ENCODE results near the gene ZCCHC24. TPM values are rescaled to one million over a fixed set of nuclear protein-coding genes. Genes with fewer than 3 reads are reported as not detected.
A peak's percentile ranks its signal among the peaks of the same experiment; 100 is the strongest.

The ZCCHC24 gene
- total and polyA plus RNA-seq, 2 of the 8 experiments (the other 6 are each of a cell fraction or from before 2014, with no cell fraction given): 3.9 to 6.9 TPM

DNA sequence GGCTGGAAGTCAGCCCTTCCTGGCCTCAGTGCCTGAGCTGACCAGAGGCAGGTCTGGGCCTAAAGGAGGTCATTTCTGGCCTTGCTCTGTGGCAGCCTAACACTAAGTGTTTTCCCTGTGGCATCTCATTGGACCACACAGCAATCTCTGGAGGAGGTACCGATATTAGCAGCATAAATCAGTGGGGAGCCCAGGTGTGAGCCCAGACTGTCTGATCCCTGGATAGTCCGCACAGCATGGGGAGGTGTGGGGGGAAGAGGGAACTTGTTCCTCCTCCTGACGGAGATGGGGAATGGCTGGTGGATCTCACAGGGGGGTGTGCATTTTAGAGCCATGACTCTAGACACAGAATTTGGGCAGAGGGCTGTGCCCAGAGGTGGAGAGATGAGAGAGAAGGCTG is 109.1 kb downstream of the ZCCHC24 start:
- H3K79me2 ChIP-seq (ENCODE audit: control insufficient read depth in 1 of 2, insufficient read depth in 2 of 2, low read length in 2 of 2): no peaks in the 10 kb centered on the region
- no peaks in the 10 kb centered on the region for H3K36me3 ChIP-seq (ENCODE audit: control insufficient read depth in 2 of 4, insufficient read depth in 4 of 4, low read length in 3 of 4)
- no peak overlapping the region for H3K14ac ChIP-seq (ENCODE audit: insufficient read length)
- H4K20me1 ChIP-seq (replicated peaks in 1 of 2; ENCODE audit: control insufficient read depth in 1 of 2, insufficient read depth in 2 of 2, low read length in 2 of 2): no peaks in the 10 kb centered on the region
- no peak overlapping the region for H2BK20ac ChIP-seq (ENCODE audit: low read length)
- DNase-seq (ENCODE audit: low read depth in 1 of 2, low spot score in 2 of 2) (no peak), FAIRE-seq (no peak)
- H3K9me3 ChIP-seq (ENCODE audit: insufficient read depth in 2 of 2, low read depth in 1 of 2, low read length in 1 of 2): peaks cover 2 to 4% of the 10 kb centered on the region in 2 experiments; a peak in 2 of 4 replicates
- no peak overlapping the region for H3K4me3 ChIP-seq (ENCODE audit: extremely low read depth in 1 of 4, insufficient read depth in 2 of 4, low read depth in 3 of 4, low read length in 4 of 4)
- no peaks in the 10 kb centered on the region for H3K23me2 ChIP-seq (ENCODE audit: low read depth, low read length)
- no peak for TF ChIP-seq EGR1 (IDR thresholded peaks at IDR 0.05; ENCODE audit: borderline replicate concordance, low read depth, low read length)
- TF ChIP-seq TAF1 (IDR thresholded peaks at IDR 0.05; ENCODE audit: low read depth, low read length): no peak
- TF ChIP-seq TCF12 (IDR thresholded peaks at IDR 0.05; ENCODE audit: low read depth, low read length): no peak
- TF ChIP-seq ZNF274 (IDR thresholded peaks at IDR 0.05; ENCODE audit: borderline replicate concordance, extremely low read depth, low read length): no peak
- no peak for TF ChIP-seq SUZ12 (IDR thresholded peaks at IDR 0.05; ENCODE audit: low read length)
- no peak for TF ChIP-seq BACH1 (IDR thresholded peaks at IDR 0.05; ENCODE audit: low read length)
- H3K4me1 ChIP-seq (replicated peaks in 1 of 4; ENCODE audit: control insufficient read depth in 3 of 4, insufficient read depth in 4 of 4, low read length in 3 of 4): peaks cover 0 to 11% (median 0%) of the 10 kb centered on the region in 4 experiments; a peak in 3 of 7 replicates
- POLR2A ChIA-PET (ENCODE audit: partially characterized antibody): interaction anchor here (1.2 kb wide), 1 partner anchor 10 kb away, joined by 5 read pairs; no protein-coding TSS in a partner anchor
- H3K27me3 ChIP-seq (replicated peaks in 1 of 4; ENCODE audit: control insufficient read depth in 3 of 4, extremely low read depth in 1 of 4, insufficient read depth in 3 of 4, low read length in 3 of 4): no peaks in the 10 kb centered on the region
- no peak overlapping the region for H2BK5ac ChIP-seq (ENCODE audit: low read depth, low read length)
- no peak overlapping the region for H4K5ac ChIP-seq (ENCODE audit: insufficient read length, low read depth, low read length)
- no peak overlapping the region for H2BK12ac ChIP-seq (ENCODE audit: low read depth, low read length)
- H3K4me2 ChIP-seq (ENCODE audit: insufficient read depth in 1 of 2, low read depth in 2 of 2, low read length in 2 of 2): no peak overlapping the region
- CTCF ChIA-PET (ENCODE audit: partially characterized antibody): interaction anchor here (0.7 to 4.5 kb wide), 3 partner anchors 9 to 13 kb away, joined by 4 to 29 read pairs (median 13); no protein-coding TSS in a partner anchor
- 88% methylated on average over 3 of the region's 3 CpGs; no CpG with 5 or more reads in 1 of the 2 experiments for WGBS, 2 experiments (ENCODE audit: extremely low coverage in 1 of 2, insufficient coverage in 1 of 2, insufficient read length in 1 of 2, insufficient replicate concordance in 2 of 2, low coverage in 1 of 2, low lambda C conversion rate in 2 of 2, missing lambda C conversion rate in 1 of 2)
- no peak overlapping the region for H2AFZ ChIP-seq (ENCODE audit: low read length)
- no peak overlapping the region for H3K27ac ChIP-seq (ENCODE audit: low read depth, low read length)
- H4K8ac ChIP-seq (ENCODE audit: extremely low read depth, insufficient read depth, low read length): no peak overlapping the region
- H2BK15ac ChIP-seq (ENCODE audit: low read length): no peak overlapping the region
- H2AK5ac ChIP-seq (ENCODE audit: low read depth, low read length): peak overlapping the region; percentile 60; the same call in 1 of the 2 replicates
- no peaks in the 10 kb centered on the region for H3K79me1 ChIP-seq (ENCODE audit: low read depth, low read length)
- no peak overlapping the region for H3K4ac ChIP-seq (replicated peaks; ENCODE audit: insufficient read length, low read depth, low read length)
- no peak overlapping the region for H3K18ac ChIP-seq (ENCODE audit: extremely low read depth, low read length)
- H3K9ac ChIP-seq (replicated peaks in 1 of 4; ENCODE audit: extremely low read depth in 1 of 4, low read depth in 3 of 4, low read length in 3 of 4): no peak overlapping the region
- H3K23ac ChIP-seq (ENCODE audit: insufficient read length): no peak overlapping the region
- no peak overlapping the region for H3K56ac ChIP-seq (replicated peaks; ENCODE audit: insufficient read length, low read depth, low read length)
- no peak overlapping the region for H2BK120ac ChIP-seq (replicated peaks; ENCODE audit: low read depth, low read length)
- H4K91ac ChIP-seq (replicated peaks; ENCODE audit: insufficient read length, low read length): no peak overlapping the region
